Esophagus muscularis mucosa (tissue), 4 donors: Measurements from ENCODE around the gene ABCA1. TPM values are rescaled to one million over a fixed set of nuclear protein-coding genes. Genes with fewer than 3 reads are reported as not detected.

Experiments
- DNase-seq: peaks from one replicate; pipeline ENCODE4 v3.0.0-alpha.2; 2017; ENCODE audit errors: extremely low spot score
- H3K27ac ChIP-seq, 4 donors: fragments of 200-600 bp; sonication (generic); replicated peaks in 1 of 4; 1 replicate in 3 of 4; 2 replicates in 1 of 4; pipeline ENCODE4 v1.5.1; 2016 to 2019; ENCODE audit warnings: mild to moderate bottlenecking in 1 of 4
- H3K27me3 ChIP-seq, 4 donors: fragments of 200-600 bp; sonication (generic); one replicate each; pipeline versions ENCODE4 v1.5.1 to v1.6.0; 2016 to 2019
- H3K36me3 ChIP-seq, 4 donors: fragments of 200-600 bp; sonication (generic); one replicate each; pipeline ENCODE4 v1.5.1; 2016 to 2019
- H3K4me1 ChIP-seq, 4 donors: fragments of 200-600 bp; sonication (generic); one replicate each; pipeline ENCODE4 v1.5.1; 2016 to 2019
- H3K4me3 ChIP-seq, 4 donors: fragments of 200-600 bp; sonication (generic); 1 replicate in 2 of 4; 2 replicates in 2 of 4; pipeline ENCODE4 v1.5.1; 2016 to 2019; ENCODE audit warnings: mild to moderate bottlenecking in 4 of 4, moderate library complexity in 1 of 4
- H3K9me3 ChIP-seq, 4 donors: fragments of 200-600 bp; sonication (generic); 1 replicate in 3 of 4; 2 replicates in 1 of 4; pipeline ENCODE4 v1.5.1; 2016 to 2019
- EP300 ChIP-seq: sonication (generic); formaldehyde crosslinking; IDR thresholded peaks from one replicate; pipeline ENCODE4 v1.6.1; 2017; ENCODE audit warnings: antibody characterized with exemption
- POLR2A ChIP-seq: fragments of 450-650 bp; IDR thresholded peaks from one replicate; pipeline ENCODE4 v1.6.1; 2017; ENCODE audit warnings: antibody characterized with exemption, moderate library complexity, mild to moderate bottlenecking, low read depth
- POLR2AphosphoS5 ChIP-seq, 2 donors: sonication (generic); formaldehyde crosslinking; IDR thresholded peaks; one replicate each; pipeline ENCODE4 v1.6.1; 2017; ENCODE audit warnings: antibody characterized with exemption in 2 of 2
- WGBS: methylation state at CpG from one replicate; pipeline ENCODE4 v1.1.5; 2018; 5-methylcytosine and 5-hydroxymethylcytosine counted together
- intact Hi-C: fragments of 100-400 bp; cut with DNase I; formaldehyde crosslinking; loops from one replicate; pipeline ENCODE4 v1.15.1; 2023
- total RNA-seq, 4 donors: library from RNA; depleted of rRNA; stranded (reverse); fragments of >200 nt; gene quantifications; one replicate each; pipeline versions ENCODE4 v1.1.0 to v1.2.1, GENCODE V29; 2016
- TF ChIP-seq, protein P1 (sequence below), 3 experiments: fragments of 200-600 bp in 2 of 3; fragments of 450-650 bp in 1 of 3; sonication (generic) in 2 of 3; IDR thresholded peaks; one replicate each; pipeline ENCODE4 v1.5.1; 2017 to 2019; ENCODE audit warnings: antibody characterized with exemption in 3 of 3, mild to moderate bottlenecking in 2 of 3, moderate library complexity in 1 of 3

Gene ABCA1
- total RNA-seq, 4 donors from 2014 or later = 47.8 to 73.9 (median 54.7) TPM

DNA sequence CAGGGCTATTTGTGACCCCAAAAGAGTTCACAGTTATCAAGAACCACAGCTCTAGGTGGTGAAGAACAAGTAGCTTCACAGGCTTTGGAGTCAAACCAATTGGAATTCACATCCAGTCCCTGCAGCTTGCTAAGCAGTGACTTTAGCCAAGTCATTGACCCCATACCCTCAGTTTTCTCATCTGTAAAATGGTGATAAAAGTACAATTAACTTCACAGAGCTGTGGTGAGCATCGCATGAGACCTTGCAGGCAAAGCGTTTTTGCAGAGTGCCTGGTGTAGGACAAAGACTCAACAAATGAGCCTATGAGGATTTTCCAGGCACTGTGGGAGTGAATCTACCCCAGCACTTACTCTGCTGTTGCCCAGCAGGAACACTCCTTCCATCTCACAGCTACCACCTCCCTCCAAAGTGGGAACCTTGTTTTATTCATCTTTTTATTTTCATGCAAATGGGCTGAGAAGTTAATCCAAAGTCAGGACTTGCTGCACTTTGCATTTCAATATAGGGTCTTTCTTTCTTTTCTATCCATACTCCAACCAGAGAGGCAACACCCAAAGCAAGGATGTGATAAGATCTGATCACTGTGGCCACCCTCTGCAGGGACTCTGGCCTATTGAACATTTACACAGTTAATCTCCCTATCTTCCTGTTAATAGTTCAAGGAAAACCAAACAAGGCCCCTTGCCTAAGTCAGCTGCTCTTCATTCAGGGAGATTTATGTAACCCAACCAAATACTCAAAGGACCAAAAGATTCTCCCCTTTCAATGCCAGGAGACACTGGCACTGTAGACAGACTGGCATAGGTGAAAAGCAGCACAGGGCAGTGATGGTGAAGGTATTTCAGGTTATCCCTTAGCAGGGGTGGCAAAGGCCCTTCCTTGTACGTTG is 41.9 kb downstream of the ABCA1 start:
- TF ChIP-seq EP300 = no peak
- no peak for TF ChIP-seq POLR2AphosphoS5 (IDR thresholded peaks at IDR 0.05)
- TF ChIP-seq, protein P1, sequence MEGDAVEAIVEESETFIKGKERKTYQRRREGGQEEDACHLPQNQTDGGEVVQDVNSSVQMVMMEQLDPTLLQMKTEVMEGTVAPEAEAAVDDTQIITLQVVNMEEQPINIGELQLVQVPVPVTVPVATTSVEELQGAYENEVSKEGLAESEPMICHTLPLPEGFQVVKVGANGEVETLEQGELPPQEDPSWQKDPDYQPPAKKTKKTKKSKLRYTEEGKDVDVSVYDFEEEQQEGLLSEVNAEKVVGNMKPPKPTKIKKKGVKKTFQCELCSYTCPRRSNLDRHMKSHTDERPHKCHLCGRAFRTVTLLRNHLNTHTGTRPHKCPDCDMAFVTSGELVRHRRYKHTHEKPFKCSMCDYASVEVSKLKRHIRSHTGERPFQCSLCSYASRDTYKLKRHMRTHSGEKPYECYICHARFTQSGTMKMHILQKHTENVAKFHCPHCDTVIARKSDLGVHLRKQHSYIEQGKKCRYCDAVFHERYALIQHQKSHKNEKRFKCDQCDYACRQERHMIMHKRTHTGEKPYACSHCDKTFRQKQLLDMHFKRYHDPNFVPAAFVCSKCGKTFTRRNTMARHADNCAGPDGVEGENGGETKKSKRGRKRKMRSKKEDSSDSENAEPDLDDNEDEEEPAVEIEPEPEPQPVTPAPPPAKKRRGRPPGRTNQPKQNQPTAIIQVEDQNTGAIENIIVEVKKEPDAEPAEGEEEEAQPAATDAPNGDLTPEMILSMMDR (IDR thresholded peaks at IDR 0.05) = no peak
- no peak for TF ChIP-seq POLR2A
- no peaks in the 10 kb centered on the region for H3K9me3 ChIP-seq
- peaks cover 55 to 83% (median 80%) of the 10 kb centered on the region in 4 donors for H3K36me3 ChIP-seq
- 90% methylated on average over 3 of the region's 3 CpGs for WGBS
- H3K4me1 ChIP-seq = peaks cover 9 to 42% (median 30%) of the 10 kb centered on the region in 4 donors
- H3K27me3 ChIP-seq = no peaks in the 10 kb centered on the region
- H3K27ac ChIP-seq = no peak overlapping the region
- DNase-seq = no peak
- intact Hi-C loops = no loop called here
- no peak overlapping the region for H3K4me3 ChIP-seq

DNA sequence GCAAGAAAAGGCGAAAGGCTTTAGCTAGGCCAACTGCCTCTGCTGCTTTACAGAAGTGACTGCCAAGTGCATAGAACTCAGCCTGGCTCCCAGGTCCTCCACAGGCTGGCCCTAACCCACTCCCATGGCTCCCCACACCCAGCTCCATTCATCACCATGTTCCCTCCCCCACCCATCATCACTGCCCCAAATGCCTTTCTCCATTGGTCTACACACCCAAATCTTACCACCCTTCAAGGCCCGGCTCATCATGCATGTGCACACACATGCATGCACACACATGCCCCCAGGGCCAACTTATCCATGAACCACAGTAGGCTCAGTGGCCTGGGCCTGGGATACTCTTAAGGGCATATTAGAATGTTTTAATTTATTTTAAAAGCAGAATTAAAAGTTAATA is 44.8 kb downstream of the ABCA1 start:
- 96% methylated on average over 2 of the region's 2 CpGs for WGBS
- Histone ChIP-seq H3K27ac (no peak overlapping the region), H3K4me1 (peaks cover 3 to 49% (median 40%) of the 10 kb centered on the region in 4 donors), H3K36me3 (peaks cover 61 to 94% (median 85%) of the 10 kb centered on the region in 4 donors), H3K27me3 (no peaks in the 10 kb centered on the region), H3K9me3 (no peaks in the 10 kb centered on the region), H3K4me3 (no peak overlapping the region)
- TF ChIP-seq, protein P1 (IDR thresholded peaks at IDR 0.05) = no peak
- TF ChIP-seq POLR2A = no peak
- no peak for TF ChIP-seq EP300
- no peak for TF ChIP-seq POLR2AphosphoS5 (IDR thresholded peaks at IDR 0.05)
- intact Hi-C loops = no loop called here
- no peak for DNase-seq

DNA sequence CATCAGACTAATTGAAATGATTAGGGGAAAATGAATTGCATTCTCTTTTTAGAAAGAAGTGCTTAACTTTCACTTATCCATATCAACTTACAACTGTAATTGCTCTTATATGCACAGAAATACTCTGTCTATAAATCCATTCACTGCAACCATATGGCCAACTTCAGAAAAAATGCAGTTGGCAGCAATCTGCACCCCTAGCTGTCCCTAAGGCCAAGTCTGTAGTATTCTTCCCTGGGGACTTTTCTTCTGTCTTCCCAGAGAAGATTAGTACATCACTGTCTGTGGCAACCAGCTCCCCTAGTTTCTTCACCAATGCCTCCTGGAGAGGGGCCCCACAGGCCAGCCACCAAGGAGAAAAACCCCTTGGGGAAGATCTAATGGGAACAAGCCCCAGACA is 45.4 kb downstream of the ABCA1 start:
- DNase-seq = no peak
- Histone ChIP-seq H3K9me3 (no peaks in the 10 kb centered on the region), H3K27ac (no peak overlapping the region), H3K27me3 (no peaks in the 10 kb centered on the region), H3K36me3 (peaks cover 55 to 94% (median 82%) of the 10 kb centered on the region in 4 donors), H3K4me1 (peaks cover 3 to 49% (median 40%) of the 10 kb centered on the region in 4 donors), H3K4me3 (no peak overlapping the region)
- intact Hi-C loops = no loop called here
- no peak for TF ChIP-seq POLR2A
- no peak for TF ChIP-seq EP300
- no peak for TF ChIP-seq POLR2AphosphoS5 (IDR thresholded peaks at IDR 0.05)
- TF ChIP-seq, protein P1 (IDR thresholded peaks at IDR 0.05) = no peak

DNA sequence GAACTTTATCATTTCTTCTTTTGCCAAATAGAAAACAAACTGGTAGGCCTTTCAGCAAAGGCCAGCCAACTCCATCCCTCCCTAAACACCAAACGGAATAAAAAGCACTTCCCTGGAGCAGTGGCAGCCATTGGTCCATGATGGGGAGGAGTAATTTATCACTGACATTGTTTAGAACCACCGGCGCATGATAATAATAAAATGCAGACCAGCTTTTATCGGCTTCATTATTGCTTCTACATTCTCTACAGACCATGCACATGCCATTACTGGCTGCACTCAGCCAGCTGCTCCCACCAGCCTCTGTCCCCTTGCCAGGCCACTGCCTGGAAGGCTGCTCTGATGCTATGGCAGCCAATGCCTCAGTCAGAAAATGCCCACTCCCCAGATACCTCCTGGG is 45.9 kb downstream of the ABCA1 start:
- peaks cover 3 to 54% (median 40%) of the 10 kb centered on the region in 4 donors for H3K4me1 ChIP-seq
- no peak overlapping the region for H3K4me3 ChIP-seq
- 57% methylated on average over 4 of the region's 4 CpGs for WGBS
- DNase-seq = no peak
- TF ChIP-seq POLR2AphosphoS5 (IDR thresholded peaks at IDR 0.05) (no peak), EP300 (no peak)
- TF ChIP-seq, protein P1 (IDR thresholded peaks at IDR 0.05) = no peak
- peaks cover 50 to 94% (median 77%) of the 10 kb centered on the region in 4 donors for H3K36me3 ChIP-seq
- H3K27ac ChIP-seq = no peak overlapping the region
- H3K9me3 ChIP-seq = no peaks in the 10 kb centered on the region
- intact Hi-C loops = no loop called here
- H3K27me3 ChIP-seq = no peaks in the 10 kb centered on the region
